ACC112 (cell line): ENCODE measurements around the gene DOCK6.

Experiments
- H2AFZ ChIP-seq: fragments of 200-600 bp; sonication (generic); one replicate; pipeline ENCODE4 v1.6.0; 2017; ENCODE audit warnings: antibody characterized with exemption, low read length; ENCODE audit not compliant: unreplicated experiment
- H3K27ac ChIP-seq: fragments of 200-600 bp; sonication (generic); 2 replicates; pipeline ENCODE4 v1.5.1; 2014; ENCODE audit warnings: low read depth, mild to moderate bottlenecking, antibody characterized with exemption, low read length, moderate library complexity
- H3K27me3 ChIP-seq: fragments of 200-600 bp; sonication (generic); 2 replicates; pipeline ENCODE4 v1.6.1; 2014; ENCODE audit warnings: mild to moderate bottlenecking, antibody characterized with exemption, low read length, moderate library complexity, mixed read lengths; ENCODE audit not compliant: insufficient read depth
- H3K36me3 ChIP-seq: fragments of 200-600 bp; sonication (generic); 2 replicates; pipeline ENCODE4 v1.6.1; 2016; ENCODE audit warnings: mild to moderate bottlenecking, antibody characterized with exemption, low read length, moderate library complexity, mixed read lengths; ENCODE audit not compliant: insufficient read depth
- H3K4me1 ChIP-seq: fragments of 200-600 bp; sonication (generic); one replicate; pipeline ENCODE4 v1.6.1; 2016; ENCODE audit warnings: low read length, mixed read lengths; ENCODE audit not compliant: insufficient read depth, unreplicated experiment, control insufficient read depth
- H3K4me3 ChIP-seq: fragments of 200-600 bp; sonication (generic); 2 replicates; pipeline ENCODE4 v1.5.1; 2014; ENCODE audit warnings: mild to moderate bottlenecking, low read depth, low read length
- H3K79me2 ChIP-seq: fragments of 200-600 bp; sonication (generic); one replicate; pipeline ENCODE4 v1.6.0; 2016; ENCODE audit warnings: low read length; ENCODE audit not compliant: control insufficient read depth, unreplicated experiment, insufficient read depth

The DOCK6 gene

GRCh38 chr19:11260996-11261395 is 1.3 kb downstream of the DOCK6 start:
- H3K4me3 ChIP-seq: no peak overlapping the region
- H3K4me1 ChIP-seq: no peaks in the 10 kb centered on the region
- no peak overlapping the region for H3K27ac ChIP-seq
- H3K79me2 ChIP-seq: no peaks in the 10 kb centered on the region
- no peaks in the 10 kb centered on the region for H3K36me3 ChIP-seq
- no peaks in the 10 kb centered on the region for H3K27me3 ChIP-seq
- H2AFZ ChIP-seq: no peak overlapping the region

GRCh38 chr19:11257846-11258380 is 4.4 kb downstream of the DOCK6 start:
- Histone ChIP-seq H3K36me3 (no peaks in the 10 kb centered on the region), H2AFZ (no peak overlapping the region), H3K27me3 (no peaks in the 10 kb centered on the region), H3K79me2 (no peaks in the 10 kb centered on the region), H3K27ac (no peak overlapping the region), H3K4me1 (no peaks in the 10 kb centered on the region), H3K4me3 (no peak overlapping the region)

GRCh38 chr19:11256189-11256588 is 6.1 kb downstream of the DOCK6 start:
- H3K4me1 ChIP-seq: no peaks in the 10 kb centered on the region
- H3K27me3 ChIP-seq: no peaks in the 10 kb centered on the region
- H3K4me3 ChIP-seq: no peak overlapping the region
- no peaks in the 10 kb centered on the region for H3K36me3 ChIP-seq
- no peaks in the 10 kb centered on the region for H3K79me2 ChIP-seq
- no peak overlapping the region for H3K27ac ChIP-seq
- H2AFZ ChIP-seq: no peak overlapping the region

GRCh38 chr19:11254666-11255065 is 7.7 kb downstream of the DOCK6 start:
- no peaks in the 10 kb centered on the region for H3K79me2 ChIP-seq
- H3K36me3 ChIP-seq: no peaks in the 10 kb centered on the region
- no peak overlapping the region for H3K27ac ChIP-seq
- no peaks in the 10 kb centered on the region for H3K27me3 ChIP-seq
- H3K4me1 ChIP-seq: no peaks in the 10 kb centered on the region
- H3K4me3 ChIP-seq: no peak overlapping the region
- H2AFZ ChIP-seq: no peak overlapping the region

GRCh38 chr19:11252665-11253355 is 9.5 kb downstream of the DOCK6 start:
- Histone ChIP-seq H3K27me3 (no peaks in the 10 kb centered on the region), H2AFZ (no peak overlapping the region), H3K4me3 (no peak overlapping the region), H3K4me1 (no peaks in the 10 kb centered on the region), H3K27ac (no peak overlapping the region), H3K79me2 (no peaks in the 10 kb centered on the region), H3K36me3 (no peaks in the 10 kb centered on the region)

- Histone ChIP-seq H3K79me2 (no peaks in the 10 kb centered on the region), H3K36me3 (no peaks in the 10 kb centered on the region), H3K27me3 (no peaks in the 10 kb centered on the region), H2AFZ (no peak overlapping the region), H3K4me1 (no peaks in the 10 kb centered on the region), H3K27ac (no peak overlapping the region), H3K4me3 (no peak overlapping the region)
Measured at GRCh38 chr19:11251650-11252314, 10.5 kb downstream of the DOCK6 start.

- Histone ChIP-seq H3K79me2 (no peaks in the 10 kb centered on the region), H3K27ac (no peak overlapping the region), H2AFZ (no peak overlapping the region), H3K36me3 (no peaks in the 10 kb centered on the region), H3K4me1 (no peaks in the 10 kb centered on the region), H3K4me3 (no peak overlapping the region), H3K27me3 (no peaks in the 10 kb centered on the region)
Measured at GRCh38 chr19:11251217-11251616, 11.1 kb downstream of the DOCK6 start.

GRCh38 chr19:11248852-11249251 is 13.5 kb downstream of the DOCK6 start:
- Histone ChIP-seq H3K79me2 (no peaks in the 10 kb centered on the region), H3K27me3 (no peaks in the 10 kb centered on the region), H3K36me3 (no peaks in the 10 kb centered on the region), H2AFZ (no peak overlapping the region), H3K4me1 (no peaks in the 10 kb centered on the region), H3K27ac (no peak overlapping the region), H3K4me3 (no peak overlapping the region)

- Histone ChIP-seq H3K4me1 (no peaks in the 10 kb centered on the region), H2AFZ (no peak overlapping the region), H3K27me3 (no peaks in the 10 kb centered on the region), H3K79me2 (no peaks in the 10 kb centered on the region), H3K4me3 (no peak overlapping the region), H3K27ac (no peak overlapping the region), H3K36me3 (no peaks in the 10 kb centered on the region)
Measured at GRCh38 chr19:11247934-11248333, 14.4 kb downstream of the DOCK6 start.

GRCh38 chr19:11247391-11247790 is 14.9 kb downstream of the DOCK6 start:
- Histone ChIP-seq H3K27me3 (no peaks in the 10 kb centered on the region), H3K36me3 (no peaks in the 10 kb centered on the region), H2AFZ (no peak overlapping the region)

GRCh38 chr19:11246941-11247340 is 15.4 kb downstream of the DOCK6 start:
- Histone ChIP-seq H3K79me2 (no peaks in the 10 kb centered on the region), H3K4me1 (no peaks in the 10 kb centered on the region), H3K36me3 (no peaks in the 10 kb centered on the region), H3K27ac (no peak overlapping the region), H3K4me3 (no peak overlapping the region), H3K27me3 (no peaks in the 10 kb centered on the region), H2AFZ (no peak overlapping the region)

More at GRCh38 chr19:11247391-11247790, 14.9 kb downstream of the DOCK6 start:
- Histone ChIP-seq H3K79me2 (no peaks in the 10 kb centered on the region), H3K4me1 (no peaks in the 10 kb centered on the region), H3K4me3 (no peak overlapping the region), H3K27ac (no peak overlapping the region)
